Body of pancreas (tissue), 4 donors: ENCODE data around the gene CASP8. TPM values are rescaled to one million over a fixed set of nuclear protein-coding genes. Genes with fewer than 3 reads are reported as not detected.
"Not testable (repeated sequence)": the region's sequence is repeated elsewhere in the genome, so short reads cannot be mapped to it uniquely, and the experiment has no call there.

Source experiments
- ATAC-seq: fragments of 150-250 bp; one replicate; pipeline ENCODE4 v1.9.1; 2016
- DNase-seq, 4 donors: peaks; one replicate each; pipeline ENCODE4 v3.0.0-alpha.2; 2019
- H3K27ac ChIP-seq, 4 donors: fragments of 200-600 bp; sonication (generic); 1 replicate in 3 of 4; 2 replicates in 1 of 4; pipeline versions ENCODE4 v1.5.1 to v1.6.1; 2016 to 2019; ENCODE audit warnings: mild to moderate bottlenecking in 1 of 4, mixed read lengths in 1 of 4, moderate library complexity in 1 of 4
- H3K27me3 ChIP-seq, 2 donors: fragments of 200-600 bp; sonication (generic); one replicate each; pipeline ENCODE4 v1.6.0; 2016; ENCODE audit warnings: mild to moderate bottlenecking in 1 of 2
- H3K36me3 ChIP-seq, 2 donors: fragments of 200-600 bp; sonication (generic); replicated peaks in 1 of 2; 2 replicates each; pipeline ENCODE4 v1.5.1; 2016; ENCODE audit warnings: low read depth in 2 of 2; ENCODE audit not compliant: insufficient read depth in 1 of 2
- H3K4me1 ChIP-seq: fragments of 200-600 bp; sonication (generic); one replicate; pipeline ENCODE4 v1.6.0; 2016
- H3K4me3 ChIP-seq, 2 donors: fragments of 200-600 bp; sonication (generic); 1 replicate in 1 of 2; 2 replicates in 1 of 2; pipeline ENCODE4 v1.5.1; 2016 to 2019
- H3K9me3 ChIP-seq, 3 donors: fragments of 200-600 bp; sonication (generic); 1 replicate in 2 of 3; 2 replicates in 1 of 3; pipeline ENCODE4 v1.5.1; 2016
- POLR2A ChIP-seq, 3 donors: fragments of 450-650 bp; IDR thresholded peaks; one replicate each; pipeline ENCODE4 v1.6.1; 2016; ENCODE audit warnings: antibody characterized with exemption in 3 of 3, mild to moderate bottlenecking in 2 of 3
- WGBS, 2 donors: methylation state at CpG; one replicate each; pipeline ENCODE4 v1.1.5; 2017; 5-methylcytosine and 5-hydroxymethylcytosine counted together
- intact Hi-C: fragments of 100-400 bp; cut with DNase I; formaldehyde crosslinking; loops from one replicate; pipeline ENCODE4 v1.15.1; 2023
- total RNA-seq, 2 donors: library from RNA; depleted of rRNA; stranded (reverse); fragments of >200 nt; gene quantifications; one replicate each; pipeline ENCODE4 v1.1.0, GENCODE V29; 2016
- TF ChIP-seq, protein P1 (sequence below), 7 experiments: fragments of 450-650 bp in 4 of 7; fragments of 200-600 bp in 3 of 7; sonication (generic) in 3 of 7; IDR thresholded peaks; one replicate each; pipeline ENCODE4 v1.5.1; 2016 to 2019; ENCODE audit warnings: antibody characterized with exemption in 7 of 7

CASP8 gene
- total RNA-seq, 2 donors from 2014 or later = 13.2 to 161 TPM

DNA sequence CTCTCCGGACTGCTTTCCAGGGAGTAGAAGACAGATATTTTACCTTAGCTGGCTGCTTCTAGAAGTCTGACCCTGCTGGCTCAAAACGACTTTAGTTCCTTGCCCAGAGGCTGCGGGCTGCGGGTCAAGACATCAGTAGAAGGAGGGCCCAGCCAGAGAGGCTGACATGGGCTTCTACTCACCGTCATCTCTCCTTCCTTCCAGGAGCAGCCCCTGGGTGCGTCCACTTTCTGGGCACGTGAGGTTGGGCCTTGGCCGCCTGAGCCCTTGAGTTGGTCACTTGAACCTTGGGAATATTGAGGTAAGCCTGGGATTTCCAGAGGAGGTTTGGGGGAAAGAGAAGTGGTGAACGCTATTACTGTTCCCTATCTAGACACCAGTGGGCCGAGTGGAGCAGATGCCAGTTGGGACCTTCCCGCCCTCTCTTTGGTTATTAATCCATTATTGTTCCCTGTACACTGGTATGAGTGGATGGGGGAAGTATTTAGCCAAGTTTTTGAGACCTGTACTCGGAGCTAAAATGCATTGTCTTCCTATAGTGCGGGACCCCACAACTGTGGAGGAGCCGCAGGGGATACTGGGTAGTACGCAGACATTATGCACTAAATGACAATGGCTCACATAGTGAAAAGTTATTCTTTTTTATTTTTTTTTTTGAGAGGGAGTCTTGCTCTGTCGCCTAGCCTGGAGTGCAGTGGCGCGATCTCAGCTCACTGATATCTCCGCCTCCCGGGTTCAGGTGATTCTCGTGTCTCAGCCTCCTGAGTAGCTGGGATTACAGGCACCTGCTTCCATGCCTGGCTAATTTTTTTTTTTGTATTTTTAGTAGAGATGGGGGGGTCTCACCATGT is 26.3 kb upstream of the CASP8 start:
- Histone ChIP-seq H3K4me3 (peak overlapping the region; percentile 3 to 24), H3K36me3 (no peaks in the 10 kb centered on the region), H3K9me3 (no peaks in the 10 kb centered on the region), H3K27me3 (no peaks in the 10 kb centered on the region), H3K27ac (peak overlapping the region; percentile 37 to 78 (median 59)), H3K4me1 (peaks cover 36% of the 10 kb centered on the region)
- 72 to 83% methylated on average over 14 to 21 of the region's 21 CpGs for WGBS, 2 donors
- no peak for TF ChIP-seq POLR2A (IDR thresholded peaks at IDR 0.05)
- TF ChIP-seq, protein P1, sequence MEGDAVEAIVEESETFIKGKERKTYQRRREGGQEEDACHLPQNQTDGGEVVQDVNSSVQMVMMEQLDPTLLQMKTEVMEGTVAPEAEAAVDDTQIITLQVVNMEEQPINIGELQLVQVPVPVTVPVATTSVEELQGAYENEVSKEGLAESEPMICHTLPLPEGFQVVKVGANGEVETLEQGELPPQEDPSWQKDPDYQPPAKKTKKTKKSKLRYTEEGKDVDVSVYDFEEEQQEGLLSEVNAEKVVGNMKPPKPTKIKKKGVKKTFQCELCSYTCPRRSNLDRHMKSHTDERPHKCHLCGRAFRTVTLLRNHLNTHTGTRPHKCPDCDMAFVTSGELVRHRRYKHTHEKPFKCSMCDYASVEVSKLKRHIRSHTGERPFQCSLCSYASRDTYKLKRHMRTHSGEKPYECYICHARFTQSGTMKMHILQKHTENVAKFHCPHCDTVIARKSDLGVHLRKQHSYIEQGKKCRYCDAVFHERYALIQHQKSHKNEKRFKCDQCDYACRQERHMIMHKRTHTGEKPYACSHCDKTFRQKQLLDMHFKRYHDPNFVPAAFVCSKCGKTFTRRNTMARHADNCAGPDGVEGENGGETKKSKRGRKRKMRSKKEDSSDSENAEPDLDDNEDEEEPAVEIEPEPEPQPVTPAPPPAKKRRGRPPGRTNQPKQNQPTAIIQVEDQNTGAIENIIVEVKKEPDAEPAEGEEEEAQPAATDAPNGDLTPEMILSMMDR (IDR thresholded peaks at IDR 0.05) = no peak
- ATAC-seq (no peak), DNase-seq (no peak)
- intact Hi-C loops = no loop called here

- Histone ChIP-seq H3K4me3 (no peak overlapping the region), H3K36me3 (no peaks in the 10 kb centered on the region), H3K4me1 (peaks cover 36% of the 10 kb centered on the region), H3K27me3 (no peaks in the 10 kb centered on the region), H3K27ac (no peak overlapping the region), H3K9me3 (no peaks in the 10 kb centered on the region)
- DNase-seq = no peak
- intact Hi-C loops = no loop called here
- no peak for ATAC-seq
- TF ChIP-seq, protein P1 (IDR thresholded peaks at IDR 0.05) = no peak
- TF ChIP-seq POLR2A (IDR thresholded peaks at IDR 0.05) = no peak
- WGBS, 2 donors = 30 to 51% methylated on average over 3 of the region's 3 CpGs
Observed at GRCh38 chr2:201234663-201235135, 25.6 kb upstream of the CASP8 start.

- Histone ChIP-seq H3K9me3 (no peaks in the 10 kb centered on the region), H3K4me3 (no peak overlapping the region), H3K27ac (no peak overlapping the region), H3K27me3 (no peaks in the 10 kb centered on the region), H3K4me1 (peaks cover 36% of the 10 kb centered on the region), H3K36me3 (no peaks in the 10 kb centered on the region)
- TF ChIP-seq POLR2A (IDR thresholded peaks at IDR 0.05) = no peak
- TF ChIP-seq, protein P1 (IDR thresholded peaks at IDR 0.05) = peak; percentile 19 to 70 (median 62)
- intact Hi-C loops = no loop called here
- peak; percentile 24 for ATAC-seq
- DNase-seq = peak; percentile 37 to 75 (median 58)
- 27 to 32% methylated on average over 14 of the region's 14 CpGs for WGBS, 2 donors
Observed at GRCh38 chr2:201235860-201236811, 24.2 kb upstream of the CASP8 start.

GRCh38 chr2:201237486-201238123 is 22.7 kb upstream of the CASP8 start:
- Histone ChIP-seq H3K36me3 (no peaks in the 10 kb centered on the region), H3K27me3 (no peaks in the 10 kb centered on the region), H3K9me3 (no peaks in the 10 kb centered on the region), H3K27ac (no peak overlapping the region), H3K4me3 (no peak overlapping the region), H3K4me1 (peaks cover 26% of the 10 kb centered on the region)
- intact Hi-C loops = no loop called here
- DNase-seq (no peak), ATAC-seq (no peak)
- WGBS, 2 donors = 62 to 67% methylated on average over 7 of the region's 7 CpGs
- TF ChIP-seq, protein P1 (IDR thresholded peaks at IDR 0.05) = no peak
- no peak for TF ChIP-seq POLR2A (IDR thresholded peaks at IDR 0.05)

DNA sequence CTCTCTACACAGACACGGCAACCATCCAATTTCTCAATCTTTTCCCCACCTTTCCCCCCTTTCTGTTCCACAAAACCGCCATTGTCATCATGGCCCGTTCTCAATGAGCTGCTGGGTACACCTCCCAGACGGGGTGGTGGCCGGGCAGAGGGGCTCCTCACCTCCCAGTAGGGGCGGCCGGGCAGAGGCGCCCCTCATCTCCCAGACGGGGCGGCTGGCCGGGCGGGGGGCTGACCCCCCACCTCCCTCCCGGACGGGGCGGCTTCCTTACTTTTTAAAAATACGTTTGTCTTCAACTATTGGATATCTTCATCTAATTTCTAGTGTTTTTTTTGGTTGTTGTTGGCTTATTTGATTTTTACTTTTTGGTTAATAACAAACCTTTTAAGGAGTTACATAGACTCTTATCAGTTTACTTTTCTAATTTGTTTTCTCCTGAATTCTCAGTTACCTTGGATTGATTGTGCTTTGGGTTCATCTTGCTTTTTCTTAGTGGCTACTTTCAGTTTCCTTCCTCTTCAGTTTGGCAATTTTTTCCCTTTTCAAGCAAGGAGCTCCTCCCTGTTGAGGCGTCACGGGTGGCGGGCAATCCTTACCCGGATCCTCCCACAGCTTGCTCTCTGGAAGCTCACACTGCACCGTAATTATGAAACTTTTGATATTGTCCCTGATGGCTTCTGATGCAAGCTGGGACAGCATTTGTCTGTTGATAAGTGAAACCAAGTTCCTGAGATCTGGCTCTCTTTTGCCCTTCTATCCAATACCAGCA is 21.0 kb upstream of the CASP8 start:
- H3K36me3 ChIP-seq, intact Hi-C loops, H3K27me3 ChIP-seq, H3K4me3 ChIP-seq, H3K9me3 ChIP-seq: not testable (repeated sequence)
- peak overlapping the region in 1 of 4 donors; percentile 13 for H3K27ac ChIP-seq
- 88 to 89% methylated on average over 20 to 21 of the region's 21 CpGs for WGBS, 2 donors
- H3K4me1 ChIP-seq = peaks cover 12% of the 10 kb centered on the region
- DNase-seq (peak; percentile 22 to 62 (median 30)), ATAC-seq (peak; percentile 47)
